ENCODE measurements around the gene SHC3. TPM values are rescaled to one million over a fixed set of nuclear protein-coding genes. Genes with fewer than 3 reads are reported as not detected.
A peak's percentile ranks its signal among the peaks of the same experiment; 100 is the strongest.

SHC3 gene
- total RNA-seq, 2 experiments from 2014 or later, result not detected

GRCh38 chr9:89008055-89008743 is 170.4 kb downstream of the SHC3 start:
- Mint-ChIP-seq H3K27ac (no peak overlapping the region), H3K36me3 (ENCODE audit: low read depth) (no peaks in the 10 kb centered on the region), H3K9me3 (no peaks in the 10 kb centered on the region), H3K27me3 (peaks cover 3% of the 10 kb centered on the region), H3K4me3 (no peak overlapping the region), H3K4me1 (no peaks in the 10 kb centered on the region)
- no peak for DNase-seq
- POLR2A ChIA-PET, result no interaction called here
- CTCF ChIA-PET, result no interaction called here

GRCh38 chr9:89006996-89007967 is 171.3 kb downstream of the SHC3 start:
- ChIA-PET POLR2A (no interaction called here), CTCF (no interaction called here)
- Mint-ChIP-seq H3K4me1 (no peaks in the 10 kb centered on the region), H3K27ac (no peak overlapping the region), H3K9me3 (no peaks in the 10 kb centered on the region), H3K36me3 (ENCODE audit: low read depth) (no peaks in the 10 kb centered on the region), H3K27me3 (peaks cover 3% of the 10 kb centered on the region), H3K4me3 (no peak overlapping the region)
- DNase-seq, result no peak

- Mint-ChIP-seq H3K27ac (no peak overlapping the region), H3K9me3 (no peaks in the 10 kb centered on the region), H3K4me3 (no peak overlapping the region), H3K27me3 (peaks cover 5% of the 10 kb centered on the region), H3K4me1 (no peaks in the 10 kb centered on the region), H3K36me3 (ENCODE audit: low read depth) (no peaks in the 10 kb centered on the region)
- ChIA-PET POLR2A (no interaction called here), CTCF (no interaction called here)
- DNase-seq, result no peak
Measured at GRCh38 chr9:89006267-89006666, 172.4 kb downstream of the SHC3 start.

GRCh38 chr9:89005323-89005722 is 173.3 kb downstream of the SHC3 start:
- ChIA-PET CTCF (no interaction called here), POLR2A (no interaction called here)
- H3K4me3 Mint-ChIP-seq, result no peak overlapping the region
- no peak overlapping the region for H3K27ac Mint-ChIP-seq
- peaks cover 9% of the 10 kb centered on the region for H3K27me3 Mint-ChIP-seq
- no peak for DNase-seq
- H3K9me3 Mint-ChIP-seq, result no peaks in the 10 kb centered on the region
- H3K36me3 Mint-ChIP-seq (ENCODE audit: low read depth), result no peaks in the 10 kb centered on the region
- no peaks in the 10 kb centered on the region for H3K4me1 Mint-ChIP-seq

- Mint-ChIP-seq H3K27ac (no peak overlapping the region), H3K36me3 (ENCODE audit: low read depth) (no peaks in the 10 kb centered on the region), H3K4me3 (no peak overlapping the region), H3K9me3 (no peaks in the 10 kb centered on the region), H3K27me3 (peaks cover 10% of the 10 kb centered on the region), H3K4me1 (no peaks in the 10 kb centered on the region)
- CTCF ChIA-PET, result no interaction called here
- POLR2A ChIA-PET, result no interaction called here
- no peak for DNase-seq
Measured at GRCh38 chr9:89002987-89003386, 175.6 kb downstream of the SHC3 start.

GRCh38 chr9:89001917-89002540 is 176.6 kb downstream of the SHC3 start:
- no peak for DNase-seq
- H3K27ac Mint-ChIP-seq, result no peak overlapping the region
- H3K4me3 Mint-ChIP-seq, result no peak overlapping the region
- H3K4me1 Mint-ChIP-seq, result no peaks in the 10 kb centered on the region
- H3K9me3 Mint-ChIP-seq, result no peaks in the 10 kb centered on the region
- peaks cover 10% of the 10 kb centered on the region for H3K27me3 Mint-ChIP-seq
- ChIA-PET CTCF (no interaction called here), POLR2A (no interaction called here)
- H3K36me3 Mint-ChIP-seq (ENCODE audit: low read depth), result no peaks in the 10 kb centered on the region

- Mint-ChIP-seq H3K9me3 (no peaks in the 10 kb centered on the region), H3K27ac (no peak overlapping the region), H3K36me3 (ENCODE audit: low read depth) (no peaks in the 10 kb centered on the region), H3K27me3 (peaks cover 10% of the 10 kb centered on the region), H3K4me1 (no peaks in the 10 kb centered on the region), H3K4me3 (no peak overlapping the region)
- peak; percentile 71 for DNase-seq
- POLR2A ChIA-PET, result no interaction called here
- CTCF ChIA-PET, result interaction anchor here (0.8 to 1.4 kb wide), 9 partner anchors 9 to 1008 kb away, joined by 3 to 7 read pairs (median 3); no protein-coding TSS in a partner anchor
Measured at GRCh38 chr9:89000973-89001916, 177.4 kb downstream of the SHC3 start.

GRCh38 chr9:89000371-89000781 is 178.2 kb downstream of the SHC3 start:
- POLR2A ChIA-PET, result no interaction called here
- DNase-seq, result no peak
- CTCF ChIA-PET, result interaction anchor here (0.9 to 1.4 kb wide), 6 partner anchors 8 to 1008 kb away, joined by 3 to 7 read pairs (median 4); no protein-coding TSS in a partner anchor
- H3K9me3 Mint-ChIP-seq, result no peaks in the 10 kb centered on the region
- no peaks in the 10 kb centered on the region for H3K36me3 Mint-ChIP-seq (ENCODE audit: low read depth)
- no peaks in the 10 kb centered on the region for H3K4me1 Mint-ChIP-seq
- H3K27me3 Mint-ChIP-seq, result peaks cover 7% of the 10 kb centered on the region
- H3K27ac Mint-ChIP-seq, result no peak overlapping the region
- H3K4me3 Mint-ChIP-seq, result no peak overlapping the region

- POLR2A ChIA-PET, result no interaction called here
- CTCF ChIA-PET, result no interaction called here
- no peak overlapping the region for H3K27ac Mint-ChIP-seq
- DNase-seq, result no peak
- no peak overlapping the region for H3K4me3 Mint-ChIP-seq
- H3K4me1 Mint-ChIP-seq, result no peaks in the 10 kb centered on the region
- H3K27me3 Mint-ChIP-seq, result peaks cover 7% of the 10 kb centered on the region
- H3K36me3 Mint-ChIP-seq (ENCODE audit: low read depth), result no peaks in the 10 kb centered on the region
- no peaks in the 10 kb centered on the region for H3K9me3 Mint-ChIP-seq
Measured at GRCh38 chr9:88998911-88999310, 179.7 kb downstream of the SHC3 start.

GRCh38 chr9:88998503-88998902 is 180.1 kb downstream of the SHC3 start:
- no peak overlapping the region for H3K27ac Mint-ChIP-seq
- H3K4me1 Mint-ChIP-seq, result no peaks in the 10 kb centered on the region
- no peak overlapping the region for H3K4me3 Mint-ChIP-seq
- no peak for DNase-seq
- no peaks in the 10 kb centered on the region for H3K9me3 Mint-ChIP-seq
- ChIA-PET CTCF (no interaction called here), POLR2A (no interaction called here)
- peaks cover 7% of the 10 kb centered on the region for H3K27me3 Mint-ChIP-seq
- no peaks in the 10 kb centered on the region for H3K36me3 Mint-ChIP-seq (ENCODE audit: low read depth)

GRCh38 chr9:88997646-88998045 is 181.0 kb downstream of the SHC3 start:
- H3K4me3 Mint-ChIP-seq, result no peak overlapping the region
- H3K27ac Mint-ChIP-seq, result no peak overlapping the region
- ChIA-PET CTCF (no interaction called here), POLR2A (no interaction called here)
- DNase-seq, result no peak
- H3K4me1 Mint-ChIP-seq, result no peaks in the 10 kb centered on the region
- peaks cover 11% of the 10 kb centered on the region for H3K27me3 Mint-ChIP-seq
- H3K9me3 Mint-ChIP-seq, result no peaks in the 10 kb centered on the region
- H3K36me3 Mint-ChIP-seq (ENCODE audit: low read depth), result no peaks in the 10 kb centered on the region

- Mint-ChIP-seq H3K36me3 (ENCODE audit: low read depth) (no peaks in the 10 kb centered on the region), H3K27me3 (peaks cover 17% of the 10 kb centered on the region), H3K4me1 (no peaks in the 10 kb centered on the region), H3K27ac (no peak overlapping the region), H3K9me3 (no peaks in the 10 kb centered on the region), H3K4me3 (no peak overlapping the region)
- CTCF ChIA-PET, result no interaction called here
- no peak for DNase-seq
- POLR2A ChIA-PET, result no interaction called here
Measured at GRCh38 chr9:88996921-88997235, 181.7 kb downstream of the SHC3 start.
